ENCODE measurements around the gene SMCO1.
"Not testable (repeated sequence)": the region's sequence is repeated elsewhere in the genome, so short reads cannot be mapped to it uniquely, and the experiment has no call there.

DNA sequence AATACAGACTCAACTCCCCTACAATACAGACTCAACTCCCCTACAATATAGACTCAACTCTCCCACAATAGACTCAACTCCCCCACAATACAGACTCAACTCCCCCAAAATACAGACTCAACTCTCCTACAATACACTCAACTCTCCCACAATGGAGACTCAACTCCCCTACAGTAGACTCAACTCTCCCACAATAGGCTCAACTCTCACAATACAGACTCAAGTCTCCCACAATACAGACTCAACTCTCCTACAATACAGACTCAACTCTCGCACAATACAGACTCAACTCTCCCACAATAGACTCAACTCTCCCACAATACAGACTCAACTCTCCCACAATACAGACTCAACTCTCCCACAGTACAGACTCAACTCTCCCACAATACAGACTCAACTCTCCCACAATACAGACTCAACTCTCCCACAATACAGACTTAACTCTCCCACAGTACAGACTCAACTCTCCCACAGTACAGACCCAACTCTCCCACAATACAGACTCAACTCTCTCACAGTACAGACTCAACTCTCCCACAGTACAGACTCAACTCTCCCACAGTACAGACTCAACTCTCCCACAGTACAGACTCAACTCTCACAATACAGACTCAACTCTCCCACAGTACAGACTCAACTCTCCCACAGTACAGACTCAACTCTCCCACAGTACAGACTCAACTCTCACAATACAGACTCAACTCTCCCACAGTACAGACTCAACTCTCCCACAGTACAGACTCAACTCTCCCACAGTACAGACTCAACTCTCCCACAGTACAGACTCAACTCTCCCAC is 52.3 kb downstream of the SMCO1 start:
- not testable (repeated sequence) for TF ChIP-seq CTCF, POLR2A (IDR thresholded peaks at IDR 0.05)
